Epithelial cell of esophagus (primary cell): ENCODE results near the gene FOXR1.

Source experiments
- DNase-seq: peaks from one replicate; pipeline ENCODE4 v3.0.0; 2010; ENCODE audit warnings: low read depth
- H3K4me3 ChIP-seq: 2 replicates; pipeline ENCODE4 v1.5.1; 2011; ENCODE audit warnings: mild to moderate bottlenecking, low read length, control low read depth
- CTCF ChIP-seq: IDR thresholded peaks from 2 replicates; pipeline ENCODE4 v1.5.1; 2011; ENCODE audit warnings: low read depth, mild to moderate bottlenecking, low read length, control low read depth, inconsistent platforms; ENCODE audit not compliant: insufficient read depth; ENCODE audit errors: missing control alignments

FOXR1 gene

GRCh38 chr11:118927554-118928100, 43.9 kb upstream of the FOXR1 start:
- H3K4me3 ChIP-seq: peak overlapping the region; percentile 74
- peak; percentile 20 for DNase-seq
- TF ChIP-seq CTCF: no peak

GRCh38 chr11:118928101-118928869, 43.3 kb upstream of the FOXR1 start:
- peak overlapping the region; percentile 74 for H3K4me3 ChIP-seq
- peak; percentile 97 for DNase-seq
- peak; percentile 88 for TF ChIP-seq CTCF

GRCh38 chr11:118928870-118929500, 42.6 kb upstream of the FOXR1 start:
- no peak for TF ChIP-seq CTCF
- peak; percentile 65 for DNase-seq
- peak overlapping the region; percentile 74 for H3K4me3 ChIP-seq

GRCh38 chr11:118929501-118930093, 42.0 kb upstream of the FOXR1 start:
- TF ChIP-seq CTCF: no peak
- peak; percentile 90 for DNase-seq

GRCh38 chr11:118930094-118930712, 41.4 kb upstream of the FOXR1 start:
- DNase-seq: peak; percentile 98
- H3K4me3 ChIP-seq: peak overlapping the region; percentile 74
- peak; percentile 93 for TF ChIP-seq CTCF

More at GRCh38 chr11:118929501-118930093, 42.0 kb upstream of the FOXR1 start:
- peak overlapping the region; percentile 74 for H3K4me3 ChIP-seq

GRCh38 chr11:118931571-118931970, 40.0 kb upstream of the FOXR1 start:
- no peak for DNase-seq
- TF ChIP-seq CTCF: no peak
- H3K4me3 ChIP-seq: no peak overlapping the region
